ENCODE measurements around the gene GPR89A.

GRCh38 chr1:145701306-145701862 is 93.6 kb downstream of the GPR89A start:
- TF ChIP-seq CTCF (conservative IDR thresholded peaks at IDR 0.05) (no peak), ZFX (IDR thresholded peaks at IDR 0.05) (no peak)
